ENCODE results near the gene ERICH6B.

The ERICH6B gene

DNA sequence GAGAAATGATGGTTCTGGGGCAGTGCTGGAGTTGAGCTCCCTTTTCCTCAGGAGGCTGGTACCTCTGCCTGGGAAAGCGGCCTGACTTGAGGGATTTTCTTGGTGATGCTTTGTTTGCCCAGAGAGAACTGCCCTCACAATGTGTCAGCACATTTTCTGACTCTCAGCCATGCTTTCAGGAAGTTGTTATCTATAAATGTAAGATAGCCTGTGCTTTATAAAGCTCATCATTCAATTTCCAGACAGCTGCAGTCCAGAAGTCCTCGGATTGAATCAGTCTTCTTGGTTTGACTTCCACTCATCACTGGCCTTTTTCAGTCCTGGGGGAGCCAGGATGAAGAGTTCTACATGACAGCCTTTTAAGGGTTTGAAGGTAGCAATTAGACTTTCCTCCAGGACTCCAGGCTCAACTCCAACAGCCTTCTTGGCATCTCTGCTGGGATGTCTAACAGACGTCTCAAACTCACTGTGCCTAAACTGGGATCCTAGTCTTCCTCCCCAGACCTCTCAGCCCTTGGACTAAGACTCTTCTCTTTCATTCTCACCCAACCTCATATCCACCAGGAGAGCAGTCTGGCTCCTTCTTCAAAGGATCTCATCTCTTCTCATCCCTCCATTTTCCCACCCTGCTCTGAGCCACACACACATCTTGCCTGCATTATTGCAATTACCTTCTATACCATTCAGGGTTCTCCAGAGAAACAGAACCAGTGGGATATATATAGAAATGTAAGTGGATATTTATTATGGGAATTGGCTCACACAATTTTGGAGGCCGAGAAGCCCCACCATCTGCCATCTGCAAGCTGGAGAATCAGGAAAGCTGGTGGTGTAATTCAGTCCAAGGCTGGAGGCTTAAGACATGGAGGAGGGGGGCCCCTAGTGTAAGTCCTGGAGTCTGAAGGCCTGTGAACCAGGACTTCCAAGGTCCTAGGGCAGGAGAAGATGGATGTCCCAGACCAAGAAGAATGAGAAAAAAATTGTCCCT is 13.1 kb downstream of the ERICH6B start:
- Histone ChIP-seq H2BK15ac (ENCODE audit: low read length) (no peak overlapping the region), H2AFZ (ENCODE audit: low read length) (no peak overlapping the region), H3K18ac (ENCODE audit: low read length) (no peak overlapping the region), H3K23ac (ENCODE audit: low read depth, low read length, poor library complexity) (no peak overlapping the region), H3K36me3 (replicated peaks in 1 of 2; ENCODE audit: control insufficient read depth in 2 of 2, insufficient read depth in 2 of 2, low read length in 2 of 2) (no peaks in the 10 kb centered on the region), H3K14ac (ENCODE audit: low read length) (no peak overlapping the region), H3K27ac (replicated peaks; ENCODE audit: low read length) (no peak overlapping the region), H3K9ac (ENCODE audit: low read depth, low read length, poor library complexity) (no peak overlapping the region), H3K4ac (ENCODE audit: low read length) (no peak overlapping the region), H3K27me3 (ENCODE audit: control insufficient read depth in 3 of 3, insufficient read depth in 3 of 3, low read depth in 1 of 3, low read length in 3 of 3) (peaks cover 0 to 3% (median 0%) of the 10 kb centered on the region in 3 experiments), H4K91ac (ENCODE audit: low read depth, low read length, poor library complexity) (no peak overlapping the region), H2AK5ac (ENCODE audit: low read depth, low read length) (no peak overlapping the region), H3K9me3 (replicated peaks in 1 of 2; ENCODE audit: control insufficient read depth in 2 of 2, insufficient read depth in 1 of 2, low read depth in 1 of 2, low read length in 2 of 2) (no peaks in the 10 kb centered on the region), H3K4me2 (ENCODE audit: insufficient read depth, low read length, poor library complexity, severe bottlenecking) (no peak overlapping the region), H4K8ac (ENCODE audit: low read depth, low read length) (no peak overlapping the region), H3K4me3 (ENCODE audit: low read length in 2 of 2) (no peak overlapping the region), H3K79me1 (ENCODE audit: low read depth, low read length) (no peaks in the 10 kb centered on the region), H2BK120ac (ENCODE audit: low read depth, low read length) (no peak overlapping the region), H2BK5ac (ENCODE audit: low read length) (no peak overlapping the region), H2BK12ac (ENCODE audit: low read length) (no peak overlapping the region), H3K4me1 (ENCODE audit: control insufficient read depth in 2 of 2, insufficient read depth in 1 of 2, low read depth in 1 of 2, low read length in 2 of 2) (peaks cover 0 to 3% of the 10 kb centered on the region in 2 donors)
- no CpG with 5 or more reads among the region's 4 CpGs for WGBS, 2 donors (ENCODE audit: extremely low coverage in 2 of 2, insufficient read length in 2 of 2, insufficient replicate concordance in 1 of 2)
- no peak for DNase-seq (ENCODE audit: low spot score)

- Histone ChIP-seq H4K8ac (ENCODE audit: low read depth, low read length) (no peak overlapping the region), H3K18ac (ENCODE audit: low read length) (no peak overlapping the region), H3K36me3 (replicated peaks in 1 of 2; ENCODE audit: control insufficient read depth in 2 of 2, insufficient read depth in 2 of 2, low read length in 2 of 2) (no peaks in the 10 kb centered on the region), H2AFZ (ENCODE audit: low read length) (no peak overlapping the region), H3K9ac (ENCODE audit: low read depth, low read length, poor library complexity) (no peak overlapping the region), H3K23ac (ENCODE audit: low read depth, low read length, poor library complexity) (no peak overlapping the region), H3K4ac (ENCODE audit: low read length) (no peak overlapping the region), H2BK5ac (ENCODE audit: low read length) (no peak overlapping the region), H2BK12ac (ENCODE audit: low read length) (no peak overlapping the region), H2BK120ac (ENCODE audit: low read depth, low read length) (no peak overlapping the region), H3K4me1 (ENCODE audit: control insufficient read depth in 2 of 2, insufficient read depth in 1 of 2, low read depth in 1 of 2, low read length in 2 of 2) (peaks cover 0 to 3% of the 10 kb centered on the region in 2 donors), H3K79me1 (ENCODE audit: low read depth, low read length) (no peaks in the 10 kb centered on the region), H3K27ac (replicated peaks; ENCODE audit: low read length) (no peak overlapping the region), H4K91ac (ENCODE audit: low read depth, low read length, poor library complexity) (no peak overlapping the region), H3K14ac (ENCODE audit: low read length) (no peak overlapping the region), H2AK5ac (ENCODE audit: low read depth, low read length) (no peak overlapping the region), H3K4me2 (ENCODE audit: insufficient read depth, low read length, poor library complexity, severe bottlenecking) (no peak overlapping the region), H3K9me3 (replicated peaks in 1 of 2; ENCODE audit: control insufficient read depth in 2 of 2, insufficient read depth in 1 of 2, low read depth in 1 of 2, low read length in 2 of 2) (no peaks in the 10 kb centered on the region), H2BK15ac (ENCODE audit: low read length) (no peak overlapping the region), H3K27me3 (ENCODE audit: control insufficient read depth in 3 of 3, insufficient read depth in 3 of 3, low read depth in 1 of 3, low read length in 3 of 3) (no peaks in the 10 kb centered on the region), H3K4me3 (ENCODE audit: low read length in 2 of 2) (no peak overlapping the region)
- DNase-seq (ENCODE audit: low spot score), result no peak
- WGBS, 2 donors (ENCODE audit: extremely low coverage in 2 of 2, insufficient read length in 2 of 2, insufficient replicate concordance in 1 of 2), result no CpG with 5 or more reads among the region's 2 CpGs
Observed at GRCh38 chr13:45601680-45602079, 13.9 kb downstream of the ERICH6B start.

GRCh38 chr13:45598597-45598996 is 16.9 kb downstream of the ERICH6B start:
- Histone ChIP-seq H3K9me3 (replicated peaks in 1 of 2; ENCODE audit: control insufficient read depth in 2 of 2, insufficient read depth in 1 of 2, low read depth in 1 of 2, low read length in 2 of 2) (no peaks in the 10 kb centered on the region), H3K36me3 (replicated peaks in 1 of 2; ENCODE audit: control insufficient read depth in 2 of 2, insufficient read depth in 2 of 2, low read length in 2 of 2) (no peaks in the 10 kb centered on the region), H3K4me2 (ENCODE audit: insufficient read depth, low read length, poor library complexity, severe bottlenecking) (no peak overlapping the region), H2BK12ac (ENCODE audit: low read length) (no peak overlapping the region), H3K79me1 (ENCODE audit: low read depth, low read length) (no peaks in the 10 kb centered on the region), H2BK120ac (ENCODE audit: low read depth, low read length) (no peak overlapping the region), H3K4me1 (ENCODE audit: control insufficient read depth in 2 of 2, insufficient read depth in 1 of 2, low read depth in 1 of 2, low read length in 2 of 2) (peaks cover 0 to 3% of the 10 kb centered on the region in 2 donors), H3K14ac (ENCODE audit: low read length) (no peak overlapping the region), H2AFZ (ENCODE audit: low read length) (no peak overlapping the region), H3K4ac (ENCODE audit: low read length) (no peak overlapping the region), H3K18ac (ENCODE audit: low read length) (no peak overlapping the region), H4K8ac (ENCODE audit: low read depth, low read length) (no peak overlapping the region), H3K23ac (ENCODE audit: low read depth, low read length, poor library complexity) (no peak overlapping the region), H2BK15ac (ENCODE audit: low read length) (no peak overlapping the region), H3K4me3 (ENCODE audit: low read length in 2 of 2) (no peak overlapping the region), H3K27me3 (ENCODE audit: control insufficient read depth in 3 of 3, insufficient read depth in 3 of 3, low read depth in 1 of 3, low read length in 3 of 3) (no peaks in the 10 kb centered on the region), H2BK5ac (ENCODE audit: low read length) (no peak overlapping the region), H3K27ac (replicated peaks; ENCODE audit: low read length) (no peak overlapping the region), H2AK5ac (ENCODE audit: low read depth, low read length) (no peak overlapping the region), H4K91ac (ENCODE audit: low read depth, low read length, poor library complexity) (no peak overlapping the region), H3K9ac (ENCODE audit: low read depth, low read length, poor library complexity) (peak overlapping the region; percentile 1)
- no CpG with 5 or more reads among the region's 4 CpGs for WGBS, 2 donors (ENCODE audit: extremely low coverage in 2 of 2, insufficient read length in 2 of 2, insufficient replicate concordance in 1 of 2)
- DNase-seq (ENCODE audit: low spot score), result no peak

- H2BK120ac ChIP-seq (ENCODE audit: low read depth, low read length), result no peak overlapping the region
- no peak overlapping the region for H2AFZ ChIP-seq (ENCODE audit: low read length)
- H2BK5ac ChIP-seq (ENCODE audit: low read length), result no peak overlapping the region
- H3K4me2 ChIP-seq (ENCODE audit: insufficient read depth, low read length, poor library complexity, severe bottlenecking), result no peak overlapping the region
- no peak overlapping the region for H3K23ac ChIP-seq (ENCODE audit: low read depth, low read length, poor library complexity)
- no peak overlapping the region for H3K9ac ChIP-seq (ENCODE audit: low read depth, low read length, poor library complexity)
- no peak overlapping the region for H3K14ac ChIP-seq (ENCODE audit: low read length)
- no peaks in the 10 kb centered on the region for H3K27me3 ChIP-seq (ENCODE audit: control insufficient read depth in 3 of 3, insufficient read depth in 3 of 3, low read depth in 1 of 3, low read length in 3 of 3)
- H3K4me3 ChIP-seq (ENCODE audit: low read length in 2 of 2), result no peak overlapping the region
- H2BK15ac ChIP-seq (ENCODE audit: low read length), result no peak overlapping the region
- no peaks in the 10 kb centered on the region for H3K36me3 ChIP-seq (replicated peaks in 1 of 2; ENCODE audit: control insufficient read depth in 2 of 2, insufficient read depth in 2 of 2, low read length in 2 of 2)
- H3K79me1 ChIP-seq (ENCODE audit: low read depth, low read length), result no peaks in the 10 kb centered on the region
- no peak overlapping the region for H2BK12ac ChIP-seq (ENCODE audit: low read length)
- no peaks in the 10 kb centered on the region for H3K9me3 ChIP-seq (replicated peaks in 1 of 2; ENCODE audit: control insufficient read depth in 2 of 2, insufficient read depth in 1 of 2, low read depth in 1 of 2, low read length in 2 of 2)
- H4K91ac ChIP-seq (ENCODE audit: low read depth, low read length, poor library complexity), result no peak overlapping the region
- no peak overlapping the region for H3K18ac ChIP-seq (ENCODE audit: low read length)
- H3K4me1 ChIP-seq (ENCODE audit: control insufficient read depth in 2 of 2, insufficient read depth in 1 of 2, low read depth in 1 of 2, low read length in 2 of 2), result peaks cover 0 to 3% of the 10 kb centered on the region in 2 donors
- no CpG with 5 or more reads among the region's 2 CpGs for WGBS, 2 donors (ENCODE audit: extremely low coverage in 2 of 2, insufficient read length in 2 of 2, insufficient replicate concordance in 1 of 2)
- no peak overlapping the region for H2AK5ac ChIP-seq (ENCODE audit: low read depth, low read length)
- no peak overlapping the region for H3K4ac ChIP-seq (ENCODE audit: low read length)
- H4K8ac ChIP-seq (ENCODE audit: low read depth, low read length), result no peak overlapping the region
- H3K27ac ChIP-seq (replicated peaks; ENCODE audit: low read length), result no peak overlapping the region
- no peak for DNase-seq (ENCODE audit: low spot score)
Observed at GRCh38 chr13:45596800-45597475, 18.6 kb downstream of the ERICH6B start.
